Liver (tissue), 9 donors: ENCODE results near the gene PDE9A. TPM values are rescaled to one million over a fixed set of nuclear protein-coding genes. Genes with fewer than 3 reads are reported as not detected.

Experiments used
- DNase-seq: peaks from one replicate; pipeline ENCODE4 v3.0.0-alpha.2; 2017; ENCODE audit warnings: low spot score
- H3K27ac ChIP-seq, 2 donors: one replicate each; pipeline ENCODE4 v1.7.0; 2013; ENCODE audit warnings: inconsistent platforms in 2 of 2, low read length in 2 of 2, control low read depth in 1 of 2, low read depth in 1 of 2, mild to moderate bottlenecking in 1 of 2
- H3K27me3 ChIP-seq, 4 donors: one replicate each; pipeline versions ENCODE4 v1.6.1 to v1.7.0; 2013; ENCODE audit warnings: low read length in 3 of 4, inconsistent platforms in 1 of 4, mild to moderate bottlenecking in 1 of 4, moderate library complexity in 1 of 4; ENCODE audit not compliant: control insufficient read depth in 4 of 4, insufficient read depth in 4 of 4
- H3K36me3 ChIP-seq, 4 donors: one replicate each; pipeline versions ENCODE4 v1.6.1 to v1.7.0; 2013; ENCODE audit warnings: low read length in 3 of 4, mild to moderate bottlenecking in 3 of 4, low read depth in 1 of 4, moderate library complexity in 1 of 4; ENCODE audit not compliant: control insufficient read depth in 4 of 4, insufficient read depth in 3 of 4
- H3K4me1 ChIP-seq, 4 donors: one replicate each; pipeline versions ENCODE4 v1.6.1 to v1.7.0; 2013; ENCODE audit warnings: low read length in 3 of 4, mild to moderate bottlenecking in 3 of 4, moderate library complexity in 1 of 4; ENCODE audit not compliant: control insufficient read depth in 4 of 4, insufficient read depth in 4 of 4
- H3K4me3 ChIP-seq, 3 donors: one replicate each; pipeline versions ENCODE4 v1.6.1 to v1.7.0; 2013; ENCODE audit warnings: low read length in 3 of 3, control low read depth in 1 of 3, low read depth in 1 of 3, mild to moderate bottlenecking in 1 of 3
- H3K9ac ChIP-seq, 2 donors: one replicate each; pipeline ENCODE4 v1.7.0; 2013; ENCODE audit warnings: low read length in 2 of 2, mild to moderate bottlenecking in 2 of 2, moderate library complexity in 2 of 2, control low read depth in 1 of 2, low read depth in 1 of 2
- H3K9me3 ChIP-seq, 4 donors: one replicate each; pipeline versions ENCODE4 v1.6.1 to v1.7.0; 2013; ENCODE audit warnings: low read length in 3 of 4; ENCODE audit not compliant: control insufficient read depth in 4 of 4
- ATF3 ChIP-seq: IDR thresholded peaks from 2 replicates; pipeline ENCODE4 v1.6.1; 2016; ENCODE audit warnings: antibody characterized with exemption
- CTCF ChIP-seq: fragments of 150-350 bp; IDR thresholded peaks from 2 replicates; pipeline ENCODE4 v1.5.1; 2017; ENCODE audit warnings: improper control_type of control experiment, low read depth, low read length; ENCODE audit not compliant: missing input control
- EGR1 ChIP-seq, 2 donors: IDR thresholded peaks; 2 replicates each; pipeline ENCODE4 v1.6.1; 2016 to 2018; ENCODE audit warnings: antibody characterized with exemption in 2 of 2, low read depth in 2 of 2
- FOXA1 ChIP-seq: IDR thresholded peaks from 2 replicates; pipeline ENCODE4 v1.6.1; 2016; ENCODE audit warnings: antibody characterized with exemption
- GABPA ChIP-seq, 2 donors: IDR thresholded peaks in 1 of 2; conservative IDR thresholded peaks in 1 of 2; 2 replicates each; pipeline ENCODE4 v1.6.1; 2016; ENCODE audit warnings: antibody characterized with exemption in 2 of 2, mild to moderate bottlenecking in 1 of 2, moderate library complexity in 1 of 2
- HNF4A ChIP-seq, 2 donors: conservative IDR thresholded peaks; 2 replicates each; pipeline ENCODE4 v1.6.1; 2016; ENCODE audit warnings: antibody characterized with exemption in 2 of 2, mild to moderate bottlenecking in 2 of 2
- HNF4G ChIP-seq: IDR thresholded peaks from 2 replicates; pipeline ENCODE4 v1.6.1; 2016; ENCODE audit warnings: antibody characterized with exemption
- JUND ChIP-seq, 2 donors: IDR thresholded peaks; 2 replicates each; pipeline ENCODE4 v1.6.1; 2016; ENCODE audit warnings: antibody characterized with exemption in 2 of 2
- MAX ChIP-seq: IDR thresholded peaks from 2 replicates; pipeline ENCODE4 v1.6.1; 2016; ENCODE audit warnings: antibody characterized with exemption
- NR2F2 ChIP-seq: IDR thresholded peaks from 2 replicates; pipeline ENCODE4 v1.6.1; 2016; ENCODE audit warnings: antibody characterized with exemption
- RAD21 ChIP-seq, 2 donors: IDR thresholded peaks; 2 replicates each; pipeline ENCODE4 v1.6.1; 2016; ENCODE audit warnings: antibody characterized with exemption in 2 of 2, mild to moderate bottlenecking in 2 of 2
- REST ChIP-seq: IDR thresholded peaks from 2 replicates; pipeline ENCODE4 v1.6.1; 2016; ENCODE audit warnings: antibody characterized with exemption, mild to moderate bottlenecking
- RXRA ChIP-seq, 2 donors: IDR thresholded peaks; 2 replicates each; pipeline ENCODE4 v1.6.1; 2017 to 2018; ENCODE audit warnings: antibody characterized with exemption in 2 of 2, mild to moderate bottlenecking in 1 of 2
- SP1 ChIP-seq: IDR thresholded peaks from 2 replicates; pipeline ENCODE4 v1.6.1; 2018; ENCODE audit warnings: antibody characterized with exemption, mild to moderate bottlenecking
- TAF1 ChIP-seq: conservative IDR thresholded peaks from 2 replicates; pipeline ENCODE4 v1.6.1; 2016; ENCODE audit warnings: antibody characterized with exemption, mild to moderate bottlenecking
- ZBTB33 ChIP-seq: IDR thresholded peaks from 2 replicates; pipeline ENCODE4 v1.6.1; 2016; ENCODE audit warnings: antibody characterized with exemption
- WGBS: extraction: QIAGEN DNeasy Blood & Tissue Kit; methylation state at CpG from one replicate; pipeline ENCODE4 v1.1.7; 2013; 5-methylcytosine and 5-hydroxymethylcytosine counted together
- polyA plus RNA-seq, 2 donors: library from polyadenylated mRNA; stranded (reverse) in 1 of 2; unstranded in 1 of 2; fragments of 200-250 nt in 1 of 2; fragments of >200 nt in 1 of 2; fragmentation: Nextera tagmentation in 1 of 2; extraction: Ambion mirVana in 1 of 2; gene quantifications; one replicate each; pipeline versions ENCODE4 v1.2.1 to v1.2.3, GENCODE V29; 2013 to 2015
- total RNA-seq, 2 donors: library from RNA; depleted of rRNA; stranded (reverse); fragments of >200 nt; gene quantifications; one replicate each; pipeline ENCODE4 v1.2.3, GENCODE V29; 2014
- donor health status: healthy.
- donor health status: healthy.
- donor health status: healthy.
- donor health status: healthy.
- donor health status: healthy.

Gene PDE9A
- total and polyA plus RNA-seq, 4 donors: 1.5 to 4.2 (median 2.7) TPM

- no peak for DNase-seq
- H3K4me1 ChIP-seq: peaks cover 0 to 9% (median 3%) of the 10 kb centered on the region in 4 donors
- no peaks in the 10 kb centered on the region for H3K9me3 ChIP-seq
- H3K27ac ChIP-seq: no peak overlapping the region
- H3K36me3 ChIP-seq: no peaks in the 10 kb centered on the region
- 84% methylated on average over 23 of the region's 23 CpGs for WGBS
- no peaks in the 10 kb centered on the region for H3K27me3 ChIP-seq
- no peak overlapping the region for H3K9ac ChIP-seq
- no peak overlapping the region for H3K4me3 ChIP-seq
- no peak for TF ChIP-seq EGR1 (IDR thresholded peaks at IDR 0.05; ENCODE audit: low read depth in 2 of 2)
- no peak for TF ChIP-seq RXRA (IDR thresholded peaks at IDR 0.05)
- TF ChIP-seq HNF4A (conservative IDR thresholded peaks at IDR 0.05): no peak
- TF ChIP-seq ZBTB33: no peak
- no peak for TF ChIP-seq TAF1
- TF ChIP-seq RAD21 (IDR thresholded peaks at IDR 0.05): no peak
- no peak for TF ChIP-seq GABPA (IDR thresholded peaks at IDR 0.05 in 1 of 2, conservative IDR thresholded peaks at IDR 0.05 in 1 of 2)
- no peak for TF ChIP-seq HNF4G
- no peak for TF ChIP-seq JUND (IDR thresholded peaks at IDR 0.05)
- no peak for TF ChIP-seq NR2F2
- no peak for TF ChIP-seq FOXA1
- no peak for TF ChIP-seq SP1
- TF ChIP-seq CTCF: no peak
- no peak for TF ChIP-seq MAX
- no peak for TF ChIP-seq ATF3
Measured at GRCh38 chr21:42760361-42760950, 107.0 kb downstream of the PDE9A start.

GRCh38 chr21:42760951-42761751 is 107.7 kb downstream of the PDE9A start:
- no peak overlapping the region for H3K27ac ChIP-seq
- no peak overlapping the region for H3K9ac ChIP-seq
- no peaks in the 10 kb centered on the region for H3K9me3 ChIP-seq
- no peaks in the 10 kb centered on the region for H3K27me3 ChIP-seq
- H3K4me3 ChIP-seq: no peak overlapping the region
- H3K36me3 ChIP-seq: no peaks in the 10 kb centered on the region
- peak; percentile 48 for DNase-seq
- WGBS: 73% methylated on average over 21 of the region's 21 CpGs
- peaks cover 0 to 9% (median 3%) of the 10 kb centered on the region in 4 donors for H3K4me1 ChIP-seq
- no peak for TF ChIP-seq MAX
- no peak for TF ChIP-seq EGR1 (IDR thresholded peaks at IDR 0.05; ENCODE audit: low read depth in 2 of 2)
- TF ChIP-seq CTCF: no peak
- TF ChIP-seq JUND (IDR thresholded peaks at IDR 0.05): no peak
- peak in 1 of 2 donors; percentile 44 for TF ChIP-seq RXRA (IDR thresholded peaks at IDR 0.05)
- TF ChIP-seq ZBTB33: no peak
- TF ChIP-seq SP1: peak; percentile 77
- no peak for TF ChIP-seq REST
- peak; percentile 8 to 83 for TF ChIP-seq HNF4A (conservative IDR thresholded peaks at IDR 0.05)
